SK-N-SH (cell line): Measurements from ENCODE around the gene HSPBP1. TPM values are rescaled to one million over a fixed set of nuclear protein-coding genes. Genes with fewer than 3 reads are reported as not detected.

ENCODE experiments used
- CTCF ChIA-PET: fragments of 300-600, 350-600 bp; formaldehyde crosslinking; extraction: SDS; loops from one replicate; lab custom pipeline; 2021; lab: Yijun Ruan, JAX
- POLR2A ChIA-PET: fragments of 350-600 bp; sonication (Branson Sonifier 250); formaldehyde crosslinking; extraction: SDS; loops from one replicate; lab custom pipeline; 2020; ENCODE audit warnings: antibody characterized with exemption, inconsistent platforms; lab: Yijun Ruan, JAX
- DNase-seq: peaks from one replicate; pipeline ENCODE4 v3.0.0; 2012
- H2AFZ ChIP-seq: fragments of 200-600 bp; sonication (generic); 2 replicates; pipeline ENCODE4 v1.8.1; 2016; ENCODE audit warnings: antibody characterized with exemption, mild to moderate bottlenecking, low read depth
- H3F3A ChIP-seq: fragments of 200-600 bp; sonication (generic); replicated peaks from 2 replicates; pipeline ENCODE3; 2016; ENCODE audit warnings: antibody characterized with exemption, mild to moderate bottlenecking; ENCODE audit not compliant: insufficient read depth
- H3K27ac ChIP-seq, 2 experiments: fragments of 200-500 bp in 1 of 2; fragments of 200-600 bp in 1 of 2; sonication (Bioruptor generic) in 1 of 2; sonication (generic), shearing (Covaris generic) in 1 of 2; 2 replicates each; pipeline versions ENCODE4 v1.5.1 to v1.6.1; 2014 to 2016; ENCODE audit warnings: low read depth in 2 of 2, inconsistent platforms in 1 of 2, low read length in 1 of 2, mild to moderate bottlenecking in 1 of 2, mixed read lengths in 1 of 2
- H3K27me3 ChIP-seq: fragments of 200-600 bp; sonication (generic), shearing (Covaris generic); 2 replicates; pipeline ENCODE4 v1.6.1; 2016; ENCODE audit warnings: mixed run types; ENCODE audit not compliant: insufficient read depth
- H3K36me3 ChIP-seq, 2 experiments: fragments of 200-500 bp in 1 of 2; fragments of 200-600 bp in 1 of 2; sonication (Bioruptor generic) in 1 of 2; sonication (generic) in 1 of 2; replicated peaks in 1 of 2; 2 replicates each; pipeline versions ENCODE3 to v1.5.1; 2014 to 2016; ENCODE audit warnings: low read length in 1 of 2, mild to moderate bottlenecking in 1 of 2; ENCODE audit not compliant: insufficient read depth in 2 of 2, control insufficient read depth in 1 of 2
- H3K4me1 ChIP-seq, 2 experiments: fragments of 200-500 bp in 1 of 2; fragments of 200-600 bp in 1 of 2; sonication (Bioruptor generic) in 1 of 2; sonication (generic), shearing (Covaris generic) in 1 of 2; 2 replicates each; pipeline versions ENCODE4 v1.5.1 to v1.6.1; 2014 to 2016; ENCODE audit warnings: low read depth in 1 of 2, low read length in 1 of 2, mixed run types in 1 of 2; ENCODE audit not compliant: insufficient read depth in 2 of 2, control insufficient read depth in 1 of 2
- H3K4me2 ChIP-seq: fragments of 200-600 bp; sonication (generic), shearing (Covaris generic); 2 replicates; pipeline ENCODE4 v1.6.1; 2017; ENCODE audit warnings: mixed run types
- H3K4me3 ChIP-seq, 2 experiments: fragments of 200-500 bp in 1 of 2; fragments of 200-600 bp in 1 of 2; sonication (Bioruptor generic) in 1 of 2; sonication (generic), shearing (Covaris generic) in 1 of 2; 2 replicates each; pipeline versions ENCODE4 v1.5.1 to v1.8.1; 2014 to 2016; ENCODE audit warnings: low read depth in 2 of 2, inconsistent platforms in 1 of 2, low read length in 1 of 2, mild to moderate bottlenecking in 1 of 2, mixed read lengths in 1 of 2, moderate library complexity in 1 of 2
- H3K79me2 ChIP-seq: fragments of 200-600 bp; sonication (generic); 2 replicates; pipeline ENCODE4 v1.8.1; 2017; ENCODE audit warnings: mild to moderate bottlenecking; ENCODE audit not compliant: insufficient read depth
- H3K9ac ChIP-seq: fragments of 200-600 bp; sonication (generic); 2 replicates; pipeline ENCODE4 v1.6.1; 2017; ENCODE audit warnings: mixed run types
- H3K9me2 ChIP-seq: fragments of 200-600 bp; sonication (generic); 2 replicates; pipeline ENCODE4 v1.6.1; 2017; ENCODE audit warnings: mixed run types
- H3K9me3 ChIP-seq: fragments of 200-600 bp; sonication (generic); 2 replicates; pipeline ENCODE4 v1.6.1; 2017; ENCODE audit warnings: mixed run types, mild to moderate bottlenecking, moderate library complexity
- H4K20me1 ChIP-seq: fragments of 200-600 bp; sonication (generic); 2 replicates; pipeline ENCODE4 v1.6.1; 2017; ENCODE audit warnings: mild to moderate bottlenecking, mixed run types; ENCODE audit not compliant: insufficient read depth
- CHD2 ChIP-seq: fragments of 150-350 bp; IDR thresholded peaks from 2 replicates; pipeline ENCODE4 v1.6.1; 2018; ENCODE audit warnings: low read length; ENCODE audit not compliant: partially characterized antibody
- EP300 ChIP-seq, 2 experiments: IDR thresholded peaks; 2 replicates each; pipeline versions ENCODE4 v1.4.0 to v1.6.1; 2012; ENCODE audit warnings: borderline replicate concordance in 1 of 2, low read depth in 1 of 2, low read length in 1 of 2
- EZH2phosphoT487 ChIP-seq: fragments of 200-600 bp; sonication (generic); IDR thresholded peaks from 2 replicates; pipeline ENCODE4 v1.6.1; 2017; ENCODE audit warnings: low read depth, mixed run types, mild to moderate bottlenecking, antibody characterized with exemption, moderate library complexity, borderline replicate concordance
- FOSL2 ChIP-seq: IDR thresholded peaks from 2 replicates; pipeline ENCODE4 v1.4.0; 2012; ENCODE audit warnings: low read depth, mild to moderate bottlenecking, moderate library complexity, borderline replicate concordance
- FOXJ3 ChIP-seq: sonication (generic); formaldehyde crosslinking; IDR thresholded peaks from 2 replicates; pipeline ENCODE4 v1.5.1; 2020; ENCODE audit warnings: mild to moderate bottlenecking, missing genetic modification reagents
- FOXM1 ChIP-seq: IDR thresholded peaks from 2 replicates; pipeline ENCODE4 v1.4.0; 2012; ENCODE audit warnings: low read depth, mild to moderate bottlenecking
- MAX ChIP-seq: IDR thresholded peaks from 2 replicates; pipeline ENCODE4 v1.4.0; 2012; ENCODE audit warnings: low read depth
- MEF2A ChIP-seq: IDR thresholded peaks from 2 replicates; pipeline ENCODE4 v1.4.0; 2012; ENCODE audit warnings: low read depth, borderline replicate concordance
- MXI1 ChIP-seq: IDR thresholded peaks from 2 replicates; pipeline ENCODE4 v1.6.1; 2012; ENCODE audit warnings: mild to moderate bottlenecking, low read depth, low read length, improper control_type of control experiment
- POLR2AphosphoS5 ChIP-seq: IDR thresholded peaks from 2 replicates; pipeline ENCODE4 v1.6.1; 2012; ENCODE audit warnings: low read depth, low read length
- RCOR1 ChIP-seq: fragments of 150-350 bp; IDR thresholded peaks from 2 replicates; pipeline ENCODE4 v1.6.1; 2017; ENCODE audit warnings: antibody characterized with exemption, low read length
- RXRA ChIP-seq: IDR thresholded peaks from 2 replicates; pipeline ENCODE4 v1.4.0; 2012; ENCODE audit warnings: low read depth, mild to moderate bottlenecking, borderline replicate concordance
- SIN3A ChIP-seq: IDR thresholded peaks from 2 replicates; pipeline ENCODE4 v1.6.1; 2012; ENCODE audit warnings: low read depth, mild to moderate bottlenecking, low read length, moderate library complexity, borderline replicate concordance
- TAF1 ChIP-seq: IDR thresholded peaks from 2 replicates; pipeline ENCODE4 v1.6.1; 2012; ENCODE audit warnings: low read depth, mild to moderate bottlenecking, low read length, moderate library complexity, borderline replicate concordance
- TEAD4 ChIP-seq: IDR thresholded peaks from 2 replicates; pipeline ENCODE4 v1.4.0; 2012; ENCODE audit warnings: mild to moderate bottlenecking, borderline replicate concordance; ENCODE audit not compliant: insufficient read depth
- USF2 ChIP-seq: fragments of 150-350 bp; IDR thresholded peaks from 2 replicates; pipeline ENCODE4 v1.6.1; 2017; ENCODE audit warnings: antibody characterized with exemption, low read length, low read depth, borderline replicate concordance
- YY1 ChIP-seq: IDR thresholded peaks from 2 replicates; pipeline ENCODE4 v1.4.0; 2012; ENCODE audit warnings: low read depth, mild to moderate bottlenecking
- WGBS: methylation state at CpG from one replicate; pipeline ENCODE4 v1.1.6; 2017; ENCODE audit warnings: low lambda C conversion rate; 5-methylcytosine and 5-hydroxymethylcytosine counted together
- polyA plus RNA-seq, 3 experiments: library from polyadenylated mRNA; depleted of rRNA; stranded (reverse); fragments of >200 nt; gene quantifications; 2 replicates each; pipeline ENCODE4 v1.2.3, GENCODE V29; 2012
- TF ChIP-seq, protein P1 (sequence below): fragments of 150-350 bp; IDR thresholded peaks from 2 replicates; pipeline ENCODE4 v1.6.1; 2016; ENCODE audit warnings: mild to moderate bottlenecking, low read depth, low read length

Gene HSPBP1
- polyA plus RNA-seq, 1 of the 3 experiments (the other 2 are of a cell fraction), result 55.4 TPM

DNA sequence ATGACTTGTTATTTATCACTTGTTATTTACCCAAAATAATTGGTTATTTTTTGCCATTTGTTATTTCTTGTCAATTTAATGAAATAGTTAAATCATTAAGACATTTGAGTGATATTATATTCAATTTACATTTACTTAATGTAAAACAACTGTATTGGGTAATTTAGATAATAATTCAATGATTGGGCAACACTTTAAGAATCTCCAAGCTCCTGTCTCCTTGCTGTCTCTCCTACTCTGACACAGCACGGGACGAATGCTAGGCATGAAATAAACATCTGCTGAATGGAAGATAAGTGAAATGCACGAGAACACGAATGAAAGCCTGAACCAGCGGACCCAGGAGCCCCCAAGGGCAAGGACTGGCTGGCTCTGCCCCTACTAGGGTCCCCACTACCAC is 15.4 kb downstream of the HSPBP1 start:
- TF ChIP-seq RCOR1 (no peak), MAX (no peak), RXRA (no peak), MEF2A (no peak), YY1 (no peak), TEAD4 (no peak), FOXJ3 (CRISPR knock-in tag) (no peak), TAF1 (no peak), CHD2 (no peak), POLR2AphosphoS5 (no peak), EP300 (IDR thresholded peaks at IDR 0.05; ENCODE audit: borderline replicate concordance in 1 of 2, low read depth in 1 of 2, low read length in 1 of 2) (no peak), USF2 (no peak), EZH2phosphoT487 (no peak), FOSL2 (no peak), SIN3A (no peak), MXI1 (no peak), FOXM1 (no peak)
- TF ChIP-seq, protein P1, sequence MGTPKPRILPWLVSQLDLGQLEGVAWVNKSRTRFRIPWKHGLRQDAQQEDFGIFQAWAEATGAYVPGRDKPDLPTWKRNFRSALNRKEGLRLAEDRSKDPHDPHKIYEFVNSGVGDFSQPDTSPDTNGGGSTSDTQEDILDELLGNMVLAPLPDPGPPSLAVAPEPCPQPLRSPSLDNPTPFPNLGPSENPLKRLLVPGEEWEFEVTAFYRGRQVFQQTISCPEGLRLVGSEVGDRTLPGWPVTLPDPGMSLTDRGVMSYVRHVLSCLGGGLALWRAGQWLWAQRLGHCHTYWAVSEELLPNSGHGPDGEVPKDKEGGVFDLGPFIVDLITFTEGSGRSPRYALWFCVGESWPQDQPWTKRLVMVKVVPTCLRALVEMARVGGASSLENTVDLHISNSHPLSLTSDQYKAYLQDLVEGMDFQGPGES, result no peak
- POLR2A ChIA-PET, result no interaction called here
- H3F3A ChIP-seq, result peaks cover 2% of the 10 kb centered on the region
- 87% methylated on average over 5 of the region's 5 CpGs for WGBS
- no peak overlapping the region for H3K27ac ChIP-seq
- CTCF ChIA-PET, result interaction anchor here (1.5 kb wide), 1 partner anchor 203 kb away, joined by 5 read pairs; no protein-coding TSS in a partner anchor
- peaks cover 2 to 4% of the 10 kb centered on the region in 2 experiments for H3K36me3 ChIP-seq
- no peak overlapping the region for H2AFZ ChIP-seq
- H4K20me1 ChIP-seq, result no peaks in the 10 kb centered on the region
- no peak overlapping the region for H3K4me3 ChIP-seq
- no peak overlapping the region for H3K4me2 ChIP-seq
- no peak overlapping the region for H3K9ac ChIP-seq
- H3K9me2 ChIP-seq, result no peaks in the 10 kb centered on the region
- no peaks in the 10 kb centered on the region; the same call in 1 of the 2 replicates for H3K79me2 ChIP-seq
- peaks cover 4 to 5% of the 10 kb centered on the region in 2 experiments; a peak in 3 of 4 replicates for H3K4me1 ChIP-seq
- no peak for DNase-seq
- no peaks in the 10 kb centered on the region for H3K27me3 ChIP-seq
- no peaks in the 10 kb centered on the region for H3K9me3 ChIP-seq
